Hepatocyte (in vitro differentiated cells): Measurements from ENCODE around the gene BATF2. TPM values are rescaled to one million over a fixed set of nuclear protein-coding genes. Genes with fewer than 3 reads are reported as not detected.
A peak's percentile ranks its signal among the peaks of the same experiment; 100 is the strongest.

Experiments
- DNase-seq: peaks from one replicate; pipeline ENCODE4 v3.0.0-alpha.2; 2016; ENCODE audit warnings: low spot score
- H2AFZ ChIP-seq: fragments of 200-600 bp; sonication (generic); 2 replicates; pipeline ENCODE4 v1.6.0; 2016; ENCODE audit warnings: antibody characterized with exemption, mild to moderate bottlenecking
- H3K27ac ChIP-seq: fragments of 200-600 bp; sonication (generic); 2 replicates; pipeline ENCODE4 v1.5.1; 2016; ENCODE audit warnings: mild to moderate bottlenecking
- H3K27me3 ChIP-seq: fragments of 200-600 bp; sonication (generic); 2 replicates; pipeline ENCODE4 v1.6.1; 2016
- H3K36me3 ChIP-seq: fragments of 200-600 bp; sonication (generic); replicated peaks from 2 replicates; pipeline ENCODE4 v1.5.1; 2016; ENCODE audit warnings: low read depth; ENCODE audit not compliant: insufficient read depth
- H3K4me1 ChIP-seq: fragments of 200-600 bp; sonication (generic); 2 replicates; pipeline ENCODE4 v1.5.1; 2016; ENCODE audit warnings: mild to moderate bottlenecking, moderate library complexity; ENCODE audit not compliant: insufficient read depth
- H3K4me2 ChIP-seq: fragments of 200-600 bp; sonication (generic); 2 replicates; pipeline ENCODE4 v1.6.0; 2016
- H3K4me3 ChIP-seq: fragments of 200-600 bp; sonication (generic); 2 replicates; pipeline ENCODE4 v1.5.1; 2016; ENCODE audit warnings: mild to moderate bottlenecking
- H3K79me2 ChIP-seq: fragments of 200-600 bp; sonication (generic); 2 replicates; pipeline ENCODE4 v1.6.0; 2017; ENCODE audit warnings: mild to moderate bottlenecking
- H3K9me2 ChIP-seq: fragments of 200-600 bp; sonication (generic); replicated peaks from 2 replicates; pipeline ENCODE4 v1.6.0; 2017; ENCODE audit warnings: mild to moderate bottlenecking; ENCODE audit not compliant: insufficient read depth
- H3K9me3 ChIP-seq: fragments of 200-600 bp; sonication (generic); 2 replicates; pipeline ENCODE4 v1.5.1; 2016; ENCODE audit warnings: low read depth, mild to moderate bottlenecking
- H4K20me1 ChIP-seq: fragments of 200-600 bp; sonication (generic); 2 replicates; pipeline ENCODE4 v1.6.0; 2016; ENCODE audit warnings: mild to moderate bottlenecking; ENCODE audit not compliant: insufficient read depth, poor library complexity, severe bottlenecking
- EZH2 ChIP-seq: fragments of 200-600 bp; sonication (generic); IDR thresholded peaks from 2 replicates; pipeline ENCODE4 v1.6.1; 2016; ENCODE audit warnings: antibody characterized with exemption, mild to moderate bottlenecking, borderline replicate concordance
- EZH2phosphoT487 ChIP-seq: fragments of 200-600 bp; sonication (generic); IDR thresholded peaks from one replicate; pipeline ENCODE4 v1.6.1; 2018; ENCODE audit warnings: antibody characterized with exemption, mild to moderate bottlenecking, low read depth, moderate library complexity; ENCODE audit not compliant: unreplicated experiment, severe bottlenecking
- WGBS: methylation state at CpG from one replicate; pipeline ENCODE4 v1.1.6; 2016; ENCODE audit warnings: low lambda C conversion rate; ENCODE audit errors: missing lambda C conversion rate; 5-methylcytosine and 5-hydroxymethylcytosine counted together
- polyA plus RNA-seq: library from polyadenylated mRNA; unstranded; fragments of >200 nt; fragmentation: Nextera tagmentation; extraction: Ambion mirVana; gene quantifications from 2 replicates; pipeline ENCODE4 v1.2.1, GENCODE V29; 2016
- total RNA-seq: library from RNA; depleted of rRNA; stranded (reverse); fragments of >200 nt; gene quantifications from 2 replicates; pipeline ENCODE4 v1.2.3, GENCODE V29; 2014
- TF ChIP-seq, protein P1 (sequence below): fragments of 200-600 bp; sonication (generic); IDR thresholded peaks from 2 replicates; pipeline ENCODE4 v1.5.1; 2016; ENCODE audit warnings: antibody characterized with exemption, mild to moderate bottlenecking; ENCODE audit not compliant: poor library complexity

BATF2 gene
- total and polyA plus RNA-seq, 2 experiments from 2014 or later = 1.9 to 2.6 TPM

DNA sequence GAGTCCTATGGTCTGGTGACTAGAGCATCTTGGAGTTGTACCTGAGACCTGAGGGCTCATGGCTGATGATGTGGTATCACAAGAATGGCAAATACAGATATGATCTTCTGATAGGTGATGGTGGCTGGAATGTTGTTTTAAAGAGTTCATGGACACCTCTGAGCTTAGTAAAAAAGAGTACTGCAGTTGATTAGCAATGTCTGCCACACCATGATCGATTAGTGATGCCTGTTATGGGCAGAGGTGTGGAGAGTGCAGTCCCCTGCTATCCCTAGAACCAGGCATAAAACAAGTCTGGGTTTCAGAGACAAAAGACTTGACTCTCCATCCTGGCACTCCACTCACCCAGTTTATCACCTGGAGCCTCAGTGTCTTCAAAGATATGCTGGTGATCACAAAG, 1.4 kb upstream of the BATF2 start:
- H4K20me1 ChIP-seq = no peaks in the 10 kb centered on the region
- peaks cover 26% of the 10 kb centered on the region for H3K4me1 ChIP-seq
- no peaks in the 10 kb centered on the region for H3K9me2 ChIP-seq
- H3K9me3 ChIP-seq = no peaks in the 10 kb centered on the region
- H3K36me3 ChIP-seq = no peaks in the 10 kb centered on the region
- H3K27ac ChIP-seq = peak overlapping the region; percentile 99
- H3K4me2 ChIP-seq = peak overlapping the region; percentile 68
- H3K27me3 ChIP-seq = no peaks in the 10 kb centered on the region
- no peak for DNase-seq
- no peak for TF ChIP-seq EZH2
- TF ChIP-seq, protein P1, sequence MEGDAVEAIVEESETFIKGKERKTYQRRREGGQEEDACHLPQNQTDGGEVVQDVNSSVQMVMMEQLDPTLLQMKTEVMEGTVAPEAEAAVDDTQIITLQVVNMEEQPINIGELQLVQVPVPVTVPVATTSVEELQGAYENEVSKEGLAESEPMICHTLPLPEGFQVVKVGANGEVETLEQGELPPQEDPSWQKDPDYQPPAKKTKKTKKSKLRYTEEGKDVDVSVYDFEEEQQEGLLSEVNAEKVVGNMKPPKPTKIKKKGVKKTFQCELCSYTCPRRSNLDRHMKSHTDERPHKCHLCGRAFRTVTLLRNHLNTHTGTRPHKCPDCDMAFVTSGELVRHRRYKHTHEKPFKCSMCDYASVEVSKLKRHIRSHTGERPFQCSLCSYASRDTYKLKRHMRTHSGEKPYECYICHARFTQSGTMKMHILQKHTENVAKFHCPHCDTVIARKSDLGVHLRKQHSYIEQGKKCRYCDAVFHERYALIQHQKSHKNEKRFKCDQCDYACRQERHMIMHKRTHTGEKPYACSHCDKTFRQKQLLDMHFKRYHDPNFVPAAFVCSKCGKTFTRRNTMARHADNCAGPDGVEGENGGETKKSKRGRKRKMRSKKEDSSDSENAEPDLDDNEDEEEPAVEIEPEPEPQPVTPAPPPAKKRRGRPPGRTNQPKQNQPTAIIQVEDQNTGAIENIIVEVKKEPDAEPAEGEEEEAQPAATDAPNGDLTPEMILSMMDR = no peak
- TF ChIP-seq EZH2phosphoT487 = no peak
- H3K4me3 ChIP-seq = no peak overlapping the region
- WGBS = 91% methylated on average over 1 of the region's 1 CpG
- H2AFZ ChIP-seq = no peak overlapping the region
- no peaks in the 10 kb centered on the region for H3K79me2 ChIP-seq

DNA sequence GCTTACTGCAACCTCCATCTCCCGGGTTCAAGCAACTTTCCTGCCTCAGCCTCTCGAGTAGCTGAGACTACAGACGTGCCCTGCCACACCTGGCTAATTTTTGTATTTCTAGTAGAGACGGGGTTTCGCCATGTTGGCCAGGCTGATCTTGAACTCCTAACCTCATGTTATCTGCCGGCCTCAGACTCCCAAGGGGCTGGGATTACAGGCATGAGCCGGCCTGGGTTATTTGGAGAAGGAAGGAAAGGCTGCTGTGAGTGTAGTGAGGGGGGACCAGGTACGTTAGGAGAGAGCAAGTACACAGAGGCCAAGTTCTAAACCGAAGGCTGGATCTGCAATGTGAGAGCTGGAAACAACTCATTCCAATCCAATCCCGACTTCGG, 453 bp downstream of the BATF2 start:
- H4K20me1 ChIP-seq = no peaks in the 10 kb centered on the region
- WGBS = 68% methylated on average over 11 of the region's 11 CpGs
- no peak overlapping the region for H2AFZ ChIP-seq
- no peaks in the 10 kb centered on the region for H3K36me3 ChIP-seq
- H3K79me2 ChIP-seq = no peaks in the 10 kb centered on the region
- TF ChIP-seq, protein P1 = no peak
- TF ChIP-seq EZH2phosphoT487 (no peak), EZH2 (no peak)
- H3K27ac ChIP-seq = peak overlapping the region; percentile 50
- no peaks in the 10 kb centered on the region for H3K9me2 ChIP-seq
- peak overlapping the region; percentile 69 for H3K4me2 ChIP-seq
- H3K4me1 ChIP-seq = peaks cover 26% of the 10 kb centered on the region
- no peak for DNase-seq
- H3K9me3 ChIP-seq = no peaks in the 10 kb centered on the region
- no peaks in the 10 kb centered on the region for H3K27me3 ChIP-seq
- no peak overlapping the region for H3K4me3 ChIP-seq

DNA sequence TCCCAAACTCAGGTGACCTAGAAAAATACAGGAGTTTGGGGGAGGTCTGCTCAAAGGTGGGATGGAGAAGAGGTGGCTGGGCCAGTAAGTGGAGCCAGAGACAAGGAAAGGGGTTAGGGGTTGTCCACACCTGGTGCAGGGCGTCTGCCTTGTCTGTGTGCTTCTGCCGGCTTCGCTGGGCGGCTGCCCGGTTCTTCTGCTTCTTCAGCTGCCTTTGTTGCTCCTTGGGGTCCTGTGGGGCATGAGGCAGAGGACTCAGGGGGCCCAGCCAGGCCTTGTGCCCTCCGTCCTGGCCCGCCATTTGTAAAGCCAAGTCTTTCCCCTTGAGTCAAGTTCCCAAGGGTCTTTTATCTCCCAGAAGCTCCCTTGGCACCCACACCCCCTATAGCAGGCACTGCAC, 2.5 kb downstream of the BATF2 start:
- Histone ChIP-seq H3K36me3 (no peaks in the 10 kb centered on the region), H2AFZ (no peak overlapping the region), H3K27me3 (no peaks in the 10 kb centered on the region), H3K79me2 (no peaks in the 10 kb centered on the region), H3K4me3 (no peak overlapping the region), H3K4me2 (no peak overlapping the region), H3K4me1 (peaks cover 21% of the 10 kb centered on the region), H3K27ac (no peak overlapping the region), H4K20me1 (no peaks in the 10 kb centered on the region), H3K9me2 (no peaks in the 10 kb centered on the region), H3K9me3 (no peaks in the 10 kb centered on the region)
- TF ChIP-seq, protein P1 = no peak
- no peak for TF ChIP-seq EZH2
- TF ChIP-seq EZH2phosphoT487 = no peak
- WGBS = 95% methylated on average over 7 of the region's 7 CpGs
- DNase-seq = no peak
